NCI-H146 treated with DMSO at 0.1 percent for 48 hours (cell line): ENCODE data around the gene AGBL2.
"Not testable (repeated sequence)": the region's sequence is repeated elsewhere in the genome, so short reads cannot be mapped to it uniquely, and the experiment has no call there.

Experiments
- DNase-seq: peaks from one replicate; lab custom pipeline; 2025; ENCODE audit not compliant: unreplicated experiment; lab: John Stamatoyannopoulos, UW

Gene AGBL2

GRCh38 chr11:47636331-47636730, 78.8 kb downstream of the AGBL2 start:
- DNase-seq, result not testable (repeated sequence)

DNA sequence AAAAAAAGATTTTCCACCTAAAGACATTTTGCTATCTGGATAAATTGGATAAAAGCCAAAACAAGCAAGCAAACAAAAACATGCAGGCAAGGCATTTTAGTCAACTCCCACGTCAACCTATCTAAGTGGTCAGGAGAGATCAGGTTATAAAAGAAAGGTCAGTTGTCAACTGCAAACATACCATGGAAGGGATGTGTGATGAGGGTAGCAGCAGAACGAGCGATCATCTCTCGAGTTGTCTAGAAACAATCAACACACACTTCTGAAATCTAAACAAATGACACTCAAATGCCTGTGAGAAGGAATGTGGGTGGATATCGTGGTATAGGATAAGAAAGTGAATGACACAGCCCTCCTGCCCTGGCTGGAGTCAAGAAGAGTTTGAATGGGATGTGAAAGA, 83.7 kb downstream of the AGBL2 start:
- no peak for DNase-seq

GRCh38 chr11:47628026-47628425, 87.1 kb downstream of the AGBL2 start:
- DNase-seq, result no peak

DNA sequence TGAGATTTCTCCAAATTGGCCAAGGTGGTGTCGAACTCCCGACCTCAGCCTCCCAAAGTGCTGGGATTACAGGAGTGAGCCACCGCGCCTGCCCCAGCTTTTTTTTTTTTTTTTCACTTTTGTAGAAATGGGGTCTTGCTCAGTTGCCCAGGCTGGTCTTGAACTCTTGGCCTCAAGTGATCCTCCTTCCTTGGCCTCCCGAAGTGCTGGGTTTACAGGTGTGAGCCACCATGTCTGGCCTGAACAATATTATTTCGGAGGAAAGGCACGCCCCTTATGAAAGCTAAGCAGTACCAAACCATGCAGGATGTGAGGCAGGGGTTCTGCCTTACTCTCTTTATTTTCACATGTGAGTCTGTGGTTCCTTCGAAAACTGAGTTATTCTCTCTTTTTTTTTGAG, 88.9 kb downstream of the AGBL2 start:
- no peak for DNase-seq

DNA sequence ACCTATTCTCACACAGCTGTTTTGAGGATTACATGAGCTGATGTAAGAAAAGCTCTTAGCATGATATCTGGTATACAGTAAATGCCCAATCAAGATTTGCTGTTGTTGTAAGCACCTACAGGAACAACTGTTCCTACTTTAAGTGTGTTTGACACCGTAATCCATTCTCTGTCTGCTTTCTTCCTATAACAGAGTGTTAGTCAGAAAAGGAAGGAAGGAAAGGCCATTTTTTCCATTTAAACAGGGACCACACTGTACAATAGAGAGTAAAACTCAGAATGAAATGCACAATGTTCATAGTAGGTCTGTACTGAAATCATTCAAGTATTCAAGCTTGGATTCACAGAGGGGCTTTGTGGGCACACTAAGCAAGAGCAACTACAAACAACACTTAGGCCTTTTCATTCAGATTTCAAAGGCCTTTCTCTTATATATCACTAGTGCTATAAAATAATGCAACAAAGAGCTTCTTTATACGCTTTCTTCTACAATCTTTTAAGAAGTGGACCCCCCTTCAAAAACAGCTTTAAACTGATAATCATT, 94.3 kb downstream of the AGBL2 start:
- no peak for DNase-seq

GRCh38 chr11:47617417-47617809, 97.8 kb downstream of the AGBL2 start:
- no peak for DNase-seq

DNA sequence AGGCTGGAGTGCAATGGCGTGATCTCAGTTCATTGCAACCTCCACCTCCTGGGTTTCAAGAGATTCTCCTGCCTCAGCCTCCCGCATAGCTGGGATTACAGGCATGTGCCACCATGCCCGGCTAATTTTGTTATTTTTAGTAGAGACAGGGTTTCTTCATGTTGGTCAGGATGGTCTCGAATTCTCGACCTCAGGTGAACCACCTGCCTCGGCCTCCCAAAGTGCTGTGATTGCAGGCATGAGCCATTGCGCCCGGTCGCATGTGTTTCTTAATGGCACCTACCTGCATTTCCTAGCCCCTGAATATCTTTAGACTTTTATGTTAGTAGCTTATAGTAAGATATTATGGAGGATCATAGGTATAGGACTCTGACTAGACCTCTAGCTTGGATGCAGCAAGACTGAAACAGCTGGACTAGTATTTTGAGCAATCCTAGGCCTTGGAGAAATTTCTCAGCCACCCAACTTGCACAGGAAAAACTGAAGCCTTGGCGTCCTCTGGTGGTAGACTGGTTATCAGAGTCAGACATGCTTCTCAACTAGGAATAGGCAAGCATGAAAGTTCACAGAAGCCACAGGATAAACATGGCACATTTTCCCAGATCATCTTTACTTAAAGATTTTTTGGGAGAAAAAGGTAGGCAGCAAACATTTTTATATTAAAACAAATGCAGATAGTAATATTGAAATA, 98.3 kb downstream of the AGBL2 start:
- DNase-seq, result peak; percentile 3

DNA sequence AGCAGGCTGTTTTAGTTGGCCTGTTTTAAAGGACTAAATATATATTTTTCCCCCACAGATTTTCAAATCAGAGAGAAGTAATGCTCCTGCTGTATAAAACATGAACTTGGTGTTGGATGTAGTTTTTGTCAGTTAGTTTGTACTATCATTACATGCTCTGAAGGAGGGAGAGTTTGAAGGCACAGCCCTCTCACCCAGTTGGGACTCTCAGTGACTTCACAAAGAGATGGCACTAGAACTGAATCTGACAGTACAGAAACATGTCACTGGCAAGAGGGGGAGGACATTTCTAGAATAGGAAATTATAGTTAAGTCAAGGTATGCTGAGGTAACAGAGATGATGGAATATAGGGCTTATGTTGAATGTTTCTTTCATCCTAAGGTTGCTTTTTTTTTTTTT, 99.9 kb downstream of the AGBL2 start:
- DNase-seq, result no peak

- no peak for DNase-seq
Observed at GRCh38 chr11:47611348-47611794, 103.8 kb downstream of the AGBL2 start.

- DNase-seq, result no peak
Observed at GRCh38 chr11:47609675-47610074, 105.5 kb downstream of the AGBL2 start.
